Immature natural killer cell (primary cell): ENCODE data around the gene STON1. TPM values are rescaled to one million over a fixed set of nuclear protein-coding genes. Genes with fewer than 3 reads are reported as not detected.

Source experiments
- DNase-seq, 3 donors: peaks; one replicate each; pipeline ENCODE4 v3.0.0; 2022; ENCODE audit warnings: mixed read lengths in 1 of 3
- H3K27ac Mint-ChIP-seq, 6 donors: one replicate each; pipeline ENCODE4 v1.8.0; 2020; ENCODE audit warnings: mixed read lengths in 6 of 6, mild to moderate bottlenecking in 5 of 6, inconsistent platforms in 4 of 6, moderate library complexity in 3 of 6
- H3K27me3 Mint-ChIP-seq, 3 donors: one replicate each; pipeline ENCODE4 v1.8.0; 2020 to 2021; ENCODE audit warnings: low read depth in 3 of 3, mild to moderate bottlenecking in 3 of 3, mixed read lengths in 3 of 3, moderate library complexity in 3 of 3, inconsistent platforms in 1 of 3
- H3K36me3 Mint-ChIP-seq, 3 donors: one replicate each; pipeline ENCODE4 v1.8.0; 2020; ENCODE audit warnings: mixed read lengths in 3 of 3, inconsistent platforms in 2 of 3, mild to moderate bottlenecking in 2 of 3
- H3K4me1 Mint-ChIP-seq, 2 donors: one replicate each; pipeline ENCODE4 v1.8.0; 2020; ENCODE audit warnings: inconsistent platforms in 2 of 2, mild to moderate bottlenecking in 2 of 2, mixed read lengths in 2 of 2, moderate library complexity in 1 of 2
- H3K4me3 Mint-ChIP-seq, 5 donors: one replicate each; pipeline ENCODE4 v1.8.0; 2020; ENCODE audit warnings: mild to moderate bottlenecking in 5 of 5, mixed read lengths in 5 of 5, inconsistent platforms in 3 of 5, moderate library complexity in 3 of 5
- H3K9me3 Mint-ChIP-seq, 6 donors: one replicate each; pipeline ENCODE4 v1.8.0; 2020; ENCODE audit warnings: mild to moderate bottlenecking in 6 of 6, mixed read lengths in 6 of 6, inconsistent platforms in 4 of 6, moderate library complexity in 3 of 6
- polyA plus RNA-seq, 3 donors: library from polyadenylated mRNA; unstranded; fragments of 300-500 nt; fragmentation: Illumina TruSeq; gene quantifications; one replicate each; pipeline ENCODE4 v1.2.3, GENCODE V29; 2021

STON1 gene
- under 1 TPM in 1 of 3 donors, not detected in 2; 0.13 TPM for polyA plus RNA-seq

GRCh38 chr2:48530033-48530811 lies at the start of gene STON1:
STON1 (plus strand) TSS chr2:48530154; CDS start chr2:48580634, 50,480 bp downstream.
- peak; percentile 14 to 16 (median 16) for DNase-seq
- H3K27me3 Mint-ChIP-seq = peaks cover 0 to 3% (median 3%) of the 10 kb centered on the region in 3 donors
- peaks cover 5 to 8% (median 7%) of the 10 kb centered on the region in 3 donors for H3K36me3 Mint-ChIP-seq
- H3K27ac Mint-ChIP-seq = peak within 1 kb of the TSS in 2 of 6 donors; percentile 15 to 58
- H3K9me3 Mint-ChIP-seq = no peaks in the 10 kb centered on the region
- peaks cover 8 to 22% of the 10 kb centered on the region in 2 donors for H3K4me1 Mint-ChIP-seq
- peak within 1 kb of the TSS; percentile 81 to 89 (median 87) for H3K4me3 Mint-ChIP-seq

GRCh38 chr2:48480526-48480925 lies 49.4 kb upstream of the STON1 start:
- no peak overlapping the region for H3K27ac Mint-ChIP-seq
- peaks cover 21 to 54% (median 22%) of the 10 kb centered on the region in 3 donors for H3K36me3 Mint-ChIP-seq

GRCh38 chr2:48482313-48482712 lies 47.6 kb upstream of the STON1 start:
- H3K4me1 Mint-ChIP-seq = no peaks in the 10 kb centered on the region
- no peaks in the 10 kb centered on the region for H3K9me3 Mint-ChIP-seq
- H3K36me3 Mint-ChIP-seq = peaks cover 28 to 60% (median 34%) of the 10 kb centered on the region in 3 donors
- H3K4me3 Mint-ChIP-seq = no peak overlapping the region
- DNase-seq = no peak
- H3K27ac Mint-ChIP-seq = no peak overlapping the region
- no peaks in the 10 kb centered on the region for H3K27me3 Mint-ChIP-seq

More at GRCh38 chr2:48480526-48480925, 49.4 kb upstream of the STON1 start:
- Mint-ChIP-seq H3K27me3 (no peaks in the 10 kb centered on the region), H3K4me1 (no peaks in the 10 kb centered on the region), H3K9me3 (no peaks in the 10 kb centered on the region), H3K4me3 (no peak overlapping the region)
- DNase-seq = no peak

- Mint-ChIP-seq H3K27ac (no peak overlapping the region), H3K36me3 (peaks cover 24 to 58% (median 31%) of the 10 kb centered on the region in 3 donors), H3K4me3 (no peak overlapping the region), H3K27me3 (no peaks in the 10 kb centered on the region), H3K4me1 (no peaks in the 10 kb centered on the region), H3K9me3 (no peaks in the 10 kb centered on the region)
- no peak for DNase-seq
Observed at GRCh38 chr2:48482769-48483168, 47.2 kb upstream of the STON1 start.

GRCh38 chr2:48483506-48483905 lies 46.4 kb upstream of the STON1 start:
- Mint-ChIP-seq H3K9me3 (no peaks in the 10 kb centered on the region), H3K4me3 (no peak overlapping the region), H3K27ac (no peak overlapping the region), H3K4me1 (no peaks in the 10 kb centered on the region), H3K27me3 (no peaks in the 10 kb centered on the region), H3K36me3 (peaks cover 19 to 56% (median 24%) of the 10 kb centered on the region in 3 donors)
- DNase-seq = no peak

GRCh38 chr2:48483916-48484315 lies 46.0 kb upstream of the STON1 start:
- Mint-ChIP-seq H3K4me3 (no peak overlapping the region), H3K36me3 (peaks cover 17 to 57% (median 21%) of the 10 kb centered on the region in 3 donors), H3K27ac (no peak overlapping the region), H3K27me3 (no peaks in the 10 kb centered on the region), H3K4me1 (no peaks in the 10 kb centered on the region), H3K9me3 (no peaks in the 10 kb centered on the region)
- no peak for DNase-seq

- Mint-ChIP-seq H3K27me3 (no peaks in the 10 kb centered on the region), H3K27ac (no peak overlapping the region), H3K4me3 (no peak overlapping the region)
Observed at GRCh38 chr2:48488545-48488944, 41.4 kb upstream of the STON1 start.

GRCh38 chr2:48496849-48497248 lies 33.1 kb upstream of the STON1 start:
- H3K27me3 Mint-ChIP-seq = peaks cover 0 to 4% (median 0%) of the 10 kb centered on the region in 3 donors
- no peaks in the 10 kb centered on the region for H3K4me1 Mint-ChIP-seq
- no peak overlapping the region for H3K4me3 Mint-ChIP-seq
- DNase-seq = no peak
- H3K36me3 Mint-ChIP-seq = peaks cover 23 to 47% (median 29%) of the 10 kb centered on the region in 3 donors
- no peaks in the 10 kb centered on the region for H3K9me3 Mint-ChIP-seq
- H3K27ac Mint-ChIP-seq = no peak overlapping the region

More at GRCh38 chr2:48488545-48488944, 41.4 kb upstream of the STON1 start:
- Mint-ChIP-seq H3K9me3 (no peaks in the 10 kb centered on the region), H3K36me3 (peaks cover 11 to 34% (median 33%) of the 10 kb centered on the region in 3 donors), H3K4me1 (no peaks in the 10 kb centered on the region)
- DNase-seq = no peak

- peaks cover 16 to 46% (median 24%) of the 10 kb centered on the region in 3 donors for H3K36me3 Mint-ChIP-seq
- no peak overlapping the region for H3K4me3 Mint-ChIP-seq
- peaks cover 14 to 15% of the 10 kb centered on the region in 2 donors for H3K4me1 Mint-ChIP-seq
Observed at GRCh38 chr2:48504647-48505327, 25.2 kb upstream of the STON1 start.

GRCh38 chr2:48507111-48507510 lies 22.8 kb upstream of the STON1 start:
- Mint-ChIP-seq H3K27me3 (no peaks in the 10 kb centered on the region), H3K27ac (peak overlapping the region in 1 of 6 donors; percentile 19), H3K36me3 (peaks cover 20 to 46% (median 31%) of the 10 kb centered on the region in 3 donors), H3K4me1 (peaks cover 15 to 18% of the 10 kb centered on the region in 2 donors), H3K4me3 (no peak overlapping the region), H3K9me3 (no peaks in the 10 kb centered on the region)
- no peak for DNase-seq

More at GRCh38 chr2:48504647-48505327, 25.2 kb upstream of the STON1 start:
- Mint-ChIP-seq H3K9me3 (no peaks in the 10 kb centered on the region), H3K27me3 (no peaks in the 10 kb centered on the region), H3K27ac (no peak overlapping the region)
- DNase-seq = no peak

GRCh38 chr2:48508461-48509124 lies 21.4 kb upstream of the STON1 start:
- Mint-ChIP-seq H3K36me3 (peaks cover 24 to 52% (median 35%) of the 10 kb centered on the region in 3 donors), H3K4me1 (peaks cover 15 to 18% of the 10 kb centered on the region in 2 donors), H3K27me3 (no peaks in the 10 kb centered on the region), H3K4me3 (peak overlapping the region in 3 of 5 donors; percentile 11 to 55 (median 18)), H3K9me3 (no peaks in the 10 kb centered on the region), H3K27ac (peak overlapping the region; percentile 47 to 87 (median 82))
- no peak for DNase-seq

GRCh38 chr2:48510329-48510728 lies 19.6 kb upstream of the STON1 start:
- Mint-ChIP-seq H3K27ac (peak overlapping the region in 3 of 6 donors; percentile 18 to 54 (median 28)), H3K9me3 (no peaks in the 10 kb centered on the region), H3K27me3 (no peaks in the 10 kb centered on the region), H3K4me1 (peaks cover 15 to 18% of the 10 kb centered on the region in 2 donors), H3K36me3 (peaks cover 27 to 52% (median 44%) of the 10 kb centered on the region in 3 donors), H3K4me3 (no peak overlapping the region)
- no peak for DNase-seq

- H3K9me3 Mint-ChIP-seq = no peaks in the 10 kb centered on the region
- H3K36me3 Mint-ChIP-seq = peaks cover 23 to 59% (median 51%) of the 10 kb centered on the region in 3 donors
- H3K4me1 Mint-ChIP-seq = peaks cover 15 to 18% of the 10 kb centered on the region in 2 donors
- H3K27ac Mint-ChIP-seq = no peak overlapping the region
- no peak for DNase-seq
- no peak overlapping the region for H3K4me3 Mint-ChIP-seq
- no peaks in the 10 kb centered on the region for H3K27me3 Mint-ChIP-seq
Observed at GRCh38 chr2:48511849-48512470, 18.0 kb upstream of the STON1 start.
